ENCODE measurements around the gene CFAP46. TPM values are rescaled to one million over a fixed set of nuclear protein-coding genes. Genes with fewer than 3 reads are reported as not detected.

CFAP46 gene
- total RNA-seq, 1 donor from 2014 or later = not detected

GRCh38 chr10:132929953-132930548, 12.3 kb downstream of the CFAP46 start:
- Histone ChIP-seq H3K27ac (no peak overlapping the region), H3K4me3 (no peak overlapping the region), H3K36me3 (no peaks in the 10 kb centered on the region), H3K9me3 (no peaks in the 10 kb centered on the region), H3K27me3 (no peaks in the 10 kb centered on the region), H3K4me1 (no peaks in the 10 kb centered on the region)
- DNase-seq (ENCODE audit: low spot score in 2 of 2) = no peak
- no peak for TF ChIP-seq CTCF (IDR thresholded peaks at IDR 0.05)
- intact Hi-C loops (cut with DNase I) = no loop called here

- no peaks in the 10 kb centered on the region for H3K36me3 ChIP-seq
- no peaks in the 10 kb centered on the region for H3K9me3 ChIP-seq
- no peak for TF ChIP-seq CTCF (IDR thresholded peaks at IDR 0.05)
- no peaks in the 10 kb centered on the region for H3K4me1 ChIP-seq
- H3K27ac ChIP-seq = no peak overlapping the region
- H3K27me3 ChIP-seq = no peaks in the 10 kb centered on the region
- no peak for DNase-seq (ENCODE audit: low spot score in 2 of 2)
- intact Hi-C loops (cut with DNase I) = no loop called here
- no peak overlapping the region for H3K4me3 ChIP-seq
These were observed 12.9 kb downstream of the CFAP46 start for GRCh38 chr10:132929480-132929879.

GRCh38 chr10:132928261-132928660, 14.1 kb downstream of the CFAP46 start:
- no peak for DNase-seq (ENCODE audit: low spot score in 2 of 2)
- Histone ChIP-seq H3K4me3 (no peak overlapping the region), H3K4me1 (no peaks in the 10 kb centered on the region), H3K9me3 (no peaks in the 10 kb centered on the region), H3K27me3 (no peaks in the 10 kb centered on the region), H3K27ac (no peak overlapping the region), H3K36me3 (no peaks in the 10 kb centered on the region)
- intact Hi-C loops (cut with DNase I) = no loop called here
- TF ChIP-seq CTCF (IDR thresholded peaks at IDR 0.05) = no peak

- H3K4me3 ChIP-seq = no peak overlapping the region
- no peak for TF ChIP-seq CTCF (IDR thresholded peaks at IDR 0.05)
- intact Hi-C loops (cut with DNase I) = no loop called here
- DNase-seq (ENCODE audit: low spot score in 2 of 2) = no peak
- H3K4me1 ChIP-seq = no peaks in the 10 kb centered on the region
- no peaks in the 10 kb centered on the region for H3K9me3 ChIP-seq
- H3K27me3 ChIP-seq = no peaks in the 10 kb centered on the region
- H3K27ac ChIP-seq = no peak overlapping the region
- H3K36me3 ChIP-seq = no peaks in the 10 kb centered on the region
These were observed 14.5 kb downstream of the CFAP46 start for GRCh38 chr10:132927824-132928223.

- no peak for DNase-seq (ENCODE audit: low spot score in 2 of 2)
- no peak for TF ChIP-seq CTCF (IDR thresholded peaks at IDR 0.05)
- Histone ChIP-seq H3K27me3 (no peaks in the 10 kb centered on the region), H3K36me3 (no peaks in the 10 kb centered on the region), H3K9me3 (no peaks in the 10 kb centered on the region), H3K27ac (no peak overlapping the region), H3K4me1 (no peaks in the 10 kb centered on the region), H3K4me3 (no peak overlapping the region)
- intact Hi-C loops (cut with DNase I) = no loop called here
These were observed 15.4 kb downstream of the CFAP46 start for GRCh38 chr10:132926777-132927650.
